ENCODE measurements around the gene LRP1-AS.

The LRP1-AS gene

DNA sequence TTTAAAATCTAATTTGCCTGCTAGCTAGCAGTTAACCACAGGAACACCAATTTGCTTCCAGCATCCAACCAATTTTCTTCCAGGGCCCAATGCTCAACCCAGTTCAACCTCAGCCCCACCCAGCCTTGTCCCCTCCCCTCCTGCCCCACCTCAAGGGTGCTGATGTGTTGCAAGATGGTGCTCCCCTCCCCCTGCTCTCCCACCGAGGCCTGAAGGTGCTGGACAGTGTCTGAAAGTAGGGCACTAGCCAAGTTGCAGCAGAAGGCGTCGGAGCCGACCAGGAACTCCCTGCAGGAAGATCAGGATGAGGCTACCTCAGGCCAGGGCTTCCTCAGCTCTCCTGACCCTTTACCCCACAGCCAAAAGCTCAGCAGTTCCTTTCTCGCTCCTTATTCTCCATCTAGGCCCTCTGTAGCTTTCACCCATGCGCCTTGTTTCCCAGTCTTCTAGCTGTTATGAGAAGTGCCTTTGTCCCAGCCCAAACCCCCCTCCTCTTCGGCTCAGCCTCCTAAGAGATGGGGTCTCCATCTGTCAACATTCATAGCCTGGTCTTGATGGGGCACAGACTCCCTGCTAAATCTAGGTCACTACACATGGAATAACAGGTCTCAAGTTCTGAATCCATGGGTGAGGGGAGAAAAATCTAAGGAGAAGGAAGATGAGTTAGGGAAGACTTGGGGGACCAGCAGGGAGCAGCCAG, 39.8 kb downstream of the LRP1-AS start:
- Mint-ChIP-seq H3K27me3 (ENCODE audit: low read depth) (no peaks in the 10 kb centered on the region), H3K4me3 (peak overlapping the region; percentile 33 to 45 (median 34)), H3K4me1 (peaks cover 50% of the 10 kb centered on the region), H3K36me3 (ENCODE audit: low read depth) (peaks cover 31% of the 10 kb centered on the region), H3K27ac (peak overlapping the region in 2 of 3 experiments; percentile 21 to 28), H3K9me3 (no peaks in the 10 kb centered on the region)
- TF ChIP-seq, protein P1, sequence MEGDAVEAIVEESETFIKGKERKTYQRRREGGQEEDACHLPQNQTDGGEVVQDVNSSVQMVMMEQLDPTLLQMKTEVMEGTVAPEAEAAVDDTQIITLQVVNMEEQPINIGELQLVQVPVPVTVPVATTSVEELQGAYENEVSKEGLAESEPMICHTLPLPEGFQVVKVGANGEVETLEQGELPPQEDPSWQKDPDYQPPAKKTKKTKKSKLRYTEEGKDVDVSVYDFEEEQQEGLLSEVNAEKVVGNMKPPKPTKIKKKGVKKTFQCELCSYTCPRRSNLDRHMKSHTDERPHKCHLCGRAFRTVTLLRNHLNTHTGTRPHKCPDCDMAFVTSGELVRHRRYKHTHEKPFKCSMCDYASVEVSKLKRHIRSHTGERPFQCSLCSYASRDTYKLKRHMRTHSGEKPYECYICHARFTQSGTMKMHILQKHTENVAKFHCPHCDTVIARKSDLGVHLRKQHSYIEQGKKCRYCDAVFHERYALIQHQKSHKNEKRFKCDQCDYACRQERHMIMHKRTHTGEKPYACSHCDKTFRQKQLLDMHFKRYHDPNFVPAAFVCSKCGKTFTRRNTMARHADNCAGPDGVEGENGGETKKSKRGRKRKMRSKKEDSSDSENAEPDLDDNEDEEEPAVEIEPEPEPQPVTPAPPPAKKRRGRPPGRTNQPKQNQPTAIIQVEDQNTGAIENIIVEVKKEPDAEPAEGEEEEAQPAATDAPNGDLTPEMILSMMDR (IDR thresholded peaks at IDR 0.05; ENCODE audit: unreplicated experiment in 3 of 3) = no peak

DNA sequence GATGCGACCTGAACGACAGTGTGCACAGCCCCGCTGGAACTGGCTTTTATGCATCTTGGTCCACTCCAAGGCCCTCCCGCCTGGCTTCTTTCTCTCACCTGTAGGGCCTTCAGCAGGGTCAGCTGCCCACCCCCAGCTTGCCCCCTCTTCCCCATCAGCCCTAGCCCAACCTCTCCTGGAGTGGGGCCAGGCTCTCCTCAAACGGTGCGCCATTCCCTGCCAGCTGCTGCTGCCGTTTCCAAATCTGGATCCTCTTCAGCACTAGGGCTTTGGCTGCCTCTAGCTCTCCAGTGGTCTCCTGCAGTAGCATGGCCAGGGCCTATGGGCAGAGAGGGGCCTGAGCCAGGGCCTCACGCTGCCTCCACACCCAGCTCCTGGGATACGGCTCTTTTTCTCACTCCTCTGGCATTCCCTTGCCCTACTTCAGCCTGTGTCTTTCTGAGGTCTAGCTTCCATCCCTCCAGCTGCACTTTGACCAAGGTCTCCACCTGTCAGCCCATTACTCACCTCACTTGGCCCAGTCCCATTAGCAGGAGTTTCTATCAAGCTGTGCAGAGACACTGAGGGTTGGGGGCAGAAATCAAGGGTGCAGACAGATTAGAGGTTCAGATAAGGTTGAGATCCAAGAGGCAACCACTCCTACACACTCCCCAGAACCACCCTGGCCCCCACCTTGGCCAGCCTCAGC, 41.3 kb downstream of the LRP1-AS start:
- no peak overlapping the region for H3K27ac Mint-ChIP-seq
- TF ChIP-seq, protein P1 (IDR thresholded peaks at IDR 0.05; ENCODE audit: unreplicated experiment in 3 of 3) = no peak
- H3K4me1 Mint-ChIP-seq = peaks cover 42% of the 10 kb centered on the region
- H3K27me3 Mint-ChIP-seq (ENCODE audit: low read depth) = no peaks in the 10 kb centered on the region
- no peaks in the 10 kb centered on the region for H3K9me3 Mint-ChIP-seq
- peaks cover 38% of the 10 kb centered on the region for H3K36me3 Mint-ChIP-seq (ENCODE audit: low read depth)
- H3K4me3 Mint-ChIP-seq = no peak overlapping the region

DNA sequence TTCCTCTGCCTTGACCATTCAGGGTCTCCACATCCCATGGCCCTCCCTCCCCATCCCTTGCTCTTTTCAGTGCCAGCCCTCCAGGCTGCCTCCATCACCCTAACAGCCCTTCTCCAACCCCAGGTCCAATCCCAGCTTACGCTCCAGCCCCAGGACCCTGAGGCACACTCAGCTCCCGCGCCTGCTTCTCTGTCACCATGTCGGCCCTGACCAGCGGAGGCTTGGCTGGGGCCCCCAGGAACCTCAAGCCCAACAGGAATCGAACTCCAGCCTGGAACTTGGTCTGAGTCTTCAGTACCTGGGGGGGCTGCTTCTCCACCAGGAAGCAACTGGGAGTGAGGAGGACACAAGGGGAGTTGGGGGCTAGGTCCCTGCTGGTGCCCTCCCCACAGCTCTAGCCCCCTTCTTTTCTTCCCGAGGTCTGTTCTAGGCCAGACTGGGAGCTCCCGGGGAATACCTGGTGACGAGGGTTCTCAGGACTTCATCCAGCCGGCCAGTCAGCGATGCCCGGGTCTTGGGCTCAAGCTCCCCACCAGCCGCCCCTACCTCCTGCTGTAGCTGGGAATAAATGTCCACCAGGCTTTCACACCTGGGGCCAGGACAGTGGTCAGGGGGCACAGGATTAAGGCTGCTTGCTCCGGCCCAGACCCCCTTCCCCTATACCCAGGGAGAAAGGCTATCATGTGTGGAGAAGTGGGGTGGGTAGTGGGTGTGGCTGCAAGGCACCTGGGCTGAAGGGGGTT, 42.2 kb downstream of the LRP1-AS start:
- TF ChIP-seq, protein P1 (IDR thresholded peaks at IDR 0.05; ENCODE audit: unreplicated experiment in 3 of 3) = no peak
- no peak overlapping the region for H3K27ac Mint-ChIP-seq
- H3K27me3 Mint-ChIP-seq (ENCODE audit: low read depth) = no peaks in the 10 kb centered on the region
- H3K9me3 Mint-ChIP-seq = no peaks in the 10 kb centered on the region
- peaks cover 41% of the 10 kb centered on the region for H3K36me3 Mint-ChIP-seq (ENCODE audit: low read depth)
- H3K4me1 Mint-ChIP-seq = peaks cover 38% of the 10 kb centered on the region
- H3K4me3 Mint-ChIP-seq = no peak overlapping the region

DNA sequence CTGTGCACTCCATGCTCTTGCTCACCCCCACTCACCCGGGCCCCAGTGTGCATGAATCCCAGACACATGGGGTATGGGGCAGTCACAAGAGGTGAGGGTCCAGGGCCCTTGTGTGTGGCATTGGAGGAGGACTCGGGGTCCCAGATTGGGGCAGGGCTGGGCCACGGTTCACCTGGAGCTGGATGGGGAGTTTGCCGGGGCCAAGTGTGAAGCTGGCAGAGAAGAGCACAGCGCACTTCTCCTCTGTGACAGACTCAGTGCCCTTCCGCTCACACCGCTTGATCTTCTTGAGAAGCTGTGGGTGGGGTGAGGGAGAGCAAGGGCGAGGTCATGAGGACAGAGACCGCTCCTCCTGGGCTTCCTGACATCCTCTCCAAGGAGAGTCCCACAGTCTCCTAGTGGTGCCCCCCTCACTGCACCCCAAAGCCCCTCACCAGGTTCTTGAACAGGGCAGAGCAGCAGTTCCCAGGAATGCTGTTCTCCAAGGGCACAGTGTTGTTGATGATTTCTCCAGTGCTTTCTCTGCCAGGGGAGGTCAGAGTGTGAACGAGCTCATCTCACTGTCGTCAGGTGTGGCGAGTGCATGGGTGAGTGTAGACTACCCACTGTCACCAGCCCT, 43.0 kb downstream of the LRP1-AS start:
- TF ChIP-seq, protein P1 (IDR thresholded peaks at IDR 0.05; ENCODE audit: unreplicated experiment in 3 of 3) = no peak
- H3K4me3 Mint-ChIP-seq = no peak overlapping the region
- no peaks in the 10 kb centered on the region for H3K27me3 Mint-ChIP-seq (ENCODE audit: low read depth)
- peaks cover 49% of the 10 kb centered on the region for H3K36me3 Mint-ChIP-seq (ENCODE audit: low read depth)
- no peaks in the 10 kb centered on the region for H3K9me3 Mint-ChIP-seq
- no peak overlapping the region for H3K27ac Mint-ChIP-seq
- H3K4me1 Mint-ChIP-seq = peaks cover 30% of the 10 kb centered on the region

DNA sequence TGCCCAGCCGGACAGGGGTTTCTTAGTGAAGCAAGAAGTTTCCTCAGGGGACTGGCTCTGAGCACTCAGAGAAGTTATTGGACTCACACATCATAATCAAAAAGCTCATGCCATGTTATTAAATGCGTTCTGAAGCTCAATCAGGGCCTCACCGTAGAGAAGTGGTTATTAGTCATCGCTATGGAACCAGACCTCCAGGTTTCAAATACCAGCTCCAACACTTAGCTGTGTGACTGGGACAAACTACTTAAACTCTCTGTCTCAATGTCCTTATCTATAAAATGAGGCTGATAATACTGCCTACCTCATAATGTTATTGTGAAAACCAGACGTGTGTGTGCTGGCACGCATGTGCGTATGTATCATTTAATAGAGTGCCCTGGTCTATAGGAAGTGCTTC, 43.6 kb downstream of the LRP1-AS start:
- Mint-ChIP-seq H3K27me3 (ENCODE audit: low read depth) (no peaks in the 10 kb centered on the region), H3K4me1 (peaks cover 30% of the 10 kb centered on the region), H3K36me3 (ENCODE audit: low read depth) (peaks cover 54% of the 10 kb centered on the region), H3K9me3 (no peaks in the 10 kb centered on the region), H3K4me3 (no peak overlapping the region), H3K27ac (no peak overlapping the region)
- TF ChIP-seq, protein P1 (IDR thresholded peaks at IDR 0.05; ENCODE audit: unreplicated experiment in 3 of 3) = no peak
